NCI-H128 (cell line): Measurements from ENCODE around the gene DAZL.
A peak's percentile ranks its signal among the peaks of the same experiment; 100 is the strongest.

Experiments
- DNase-seq: peaks from one replicate; lab custom pipeline; 2025; ENCODE audit not compliant: unreplicated experiment; lab: John Stamatoyannopoulos, UW

The DAZL gene

DNA sequence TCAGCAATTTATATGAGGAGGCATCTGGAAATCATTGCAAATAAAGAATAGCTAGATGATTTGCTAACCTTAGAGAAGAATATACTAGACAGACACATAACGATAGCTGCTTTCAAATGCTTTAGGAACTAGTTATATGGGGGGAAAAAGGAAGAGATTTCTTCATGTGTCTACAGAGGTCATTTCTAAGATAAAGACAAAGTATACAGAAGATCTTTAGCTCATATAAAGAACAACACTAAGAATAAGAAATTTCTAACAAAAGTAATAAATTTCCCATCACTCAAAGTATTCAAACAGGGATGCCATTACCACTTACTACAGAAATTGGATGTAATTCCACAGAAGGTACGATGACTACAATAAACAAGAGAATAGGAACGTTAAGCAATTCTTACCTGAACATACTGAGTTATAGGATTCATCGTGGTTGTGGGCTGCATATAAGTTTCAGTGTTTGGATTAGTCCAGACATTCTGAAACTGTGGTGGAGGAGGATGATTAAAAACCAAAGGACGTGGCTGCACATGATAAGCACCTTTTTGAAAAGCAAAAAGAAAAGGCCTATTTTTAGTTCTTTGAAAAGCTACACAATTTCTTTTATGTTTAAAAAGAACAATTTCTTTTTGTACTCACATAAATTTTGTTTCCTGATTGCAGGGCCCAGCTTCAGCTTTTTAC lies 8.7 kb downstream of the DAZL start:
- no peak for DNase-seq

DNA sequence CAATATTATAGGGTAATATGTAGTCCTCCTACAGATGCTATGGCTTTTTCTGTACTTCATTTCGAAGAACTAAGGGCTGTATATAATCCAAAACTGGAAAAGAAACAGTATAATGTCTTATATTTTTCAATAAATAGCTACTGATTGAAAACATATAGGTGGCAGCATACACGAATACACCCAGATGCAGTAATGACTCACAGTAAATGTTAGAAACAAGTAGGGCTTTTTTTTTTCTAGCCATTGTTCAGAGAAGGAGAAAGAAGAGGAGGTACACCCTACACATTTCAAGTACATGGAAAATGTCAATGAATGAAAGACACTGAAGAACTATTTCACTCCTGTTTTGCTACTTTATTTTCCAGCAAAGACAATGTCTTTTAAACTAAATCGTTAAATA lies 9.4 kb downstream of the DAZL start:
- no peak for DNase-seq

DNA sequence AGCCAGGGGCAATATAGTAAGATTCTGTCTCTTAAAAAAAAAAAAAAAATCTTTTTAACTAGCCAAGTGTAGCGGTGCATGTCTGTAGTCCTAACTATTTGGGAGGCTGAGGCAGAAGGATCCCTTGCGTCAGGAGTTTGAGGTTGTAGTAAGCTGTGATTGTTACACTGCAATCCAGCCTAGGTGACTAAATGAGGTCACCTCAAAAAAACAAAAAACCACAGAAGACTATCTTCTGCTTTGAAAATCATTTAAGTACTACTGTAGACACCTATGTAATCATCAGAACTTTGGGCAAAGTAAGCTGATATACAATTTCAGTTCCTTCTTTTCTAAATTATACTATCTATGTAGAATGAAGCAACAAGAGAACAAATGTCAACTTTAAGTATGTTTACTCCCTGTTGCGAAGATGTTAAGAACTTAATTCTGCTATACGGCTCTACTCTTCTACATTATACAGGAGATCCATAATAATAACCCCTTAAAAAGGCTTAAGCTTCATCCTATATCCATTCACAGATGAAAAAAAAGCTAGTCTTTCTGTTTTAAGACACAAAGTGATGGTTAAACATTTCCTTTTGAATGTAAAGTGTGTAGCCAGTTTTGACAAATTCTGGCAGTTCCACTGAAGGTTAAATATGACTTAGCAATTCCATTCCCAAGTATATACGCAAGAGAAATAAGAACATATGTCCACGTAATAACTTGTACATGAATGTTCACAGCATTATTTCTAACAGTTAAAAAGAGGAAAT lies 15.2 kb downstream of the DAZL start:
- no peak for DNase-seq

- no peak for DNase-seq
Measured at GRCh38 chr3:16589120-16589519, 16.1 kb downstream of the DAZL start.

GRCh38 chr3:16587681-16588060 lies 17.6 kb downstream of the DAZL start:
- no peak for DNase-seq

DNA sequence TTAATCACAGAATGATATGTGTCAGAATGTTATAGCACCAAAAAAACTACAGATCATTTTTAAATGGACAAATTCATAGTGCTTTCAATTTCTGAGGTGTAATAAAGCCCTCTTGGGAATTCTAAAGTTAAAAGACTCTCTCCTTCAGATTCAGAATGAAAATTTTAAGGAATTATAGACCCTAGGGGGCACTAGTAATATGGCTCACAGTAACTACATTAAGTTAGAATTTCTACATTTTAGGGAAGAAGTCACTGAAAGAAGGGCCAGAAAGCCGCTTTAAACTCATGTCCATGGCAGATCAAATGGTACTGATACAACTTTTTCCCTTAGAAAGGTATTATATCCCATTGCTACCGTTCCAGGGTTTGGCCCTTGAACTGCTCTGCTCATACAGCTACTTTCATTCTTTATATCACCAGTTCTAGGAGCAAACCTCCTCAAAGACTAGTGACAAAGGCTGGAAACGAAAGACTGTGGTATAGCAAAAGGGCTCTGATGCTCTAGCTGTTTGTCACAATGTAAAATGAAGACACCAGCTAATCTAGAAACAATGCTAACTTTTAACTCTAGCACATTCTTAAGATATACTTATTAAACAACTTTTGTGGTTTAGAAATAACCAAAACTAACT lies 18.1 kb downstream of the DAZL start:
- no peak for DNase-seq

GRCh38 chr3:16584880-16585279 lies 20.3 kb downstream of the DAZL start:
- no peak for DNase-seq

DNA sequence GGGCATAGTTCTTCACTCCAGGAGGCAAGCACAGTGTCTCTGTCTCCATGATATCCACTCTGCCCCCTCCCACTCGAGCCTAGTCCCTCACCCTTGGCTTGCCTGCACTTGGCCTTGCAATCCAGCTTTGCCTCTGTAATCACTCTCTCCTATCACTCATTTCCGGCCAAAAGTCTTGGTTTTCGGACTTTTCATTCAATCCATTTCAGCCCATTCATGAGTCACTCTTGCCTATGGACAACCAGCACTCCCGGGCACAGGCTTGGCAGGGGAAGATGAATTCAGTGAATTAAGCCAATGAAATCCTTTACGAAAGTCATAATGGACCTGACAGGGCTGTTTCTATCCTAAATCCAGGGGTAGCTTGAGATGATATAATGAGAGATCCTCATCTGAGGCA lies 21.7 kb downstream of the DAZL start:
- DNase-seq, result no peak

GRCh38 chr3:16570113-16570512 lies 35.1 kb downstream of the DAZL start:
- no peak for DNase-seq

GRCh38 chr3:16568532-16568931 lies 36.7 kb downstream of the DAZL start:
- DNase-seq, result no peak

GRCh38 chr3:16568115-16568514 lies 37.1 kb downstream of the DAZL start:
- DNase-seq, result no peak

DNA sequence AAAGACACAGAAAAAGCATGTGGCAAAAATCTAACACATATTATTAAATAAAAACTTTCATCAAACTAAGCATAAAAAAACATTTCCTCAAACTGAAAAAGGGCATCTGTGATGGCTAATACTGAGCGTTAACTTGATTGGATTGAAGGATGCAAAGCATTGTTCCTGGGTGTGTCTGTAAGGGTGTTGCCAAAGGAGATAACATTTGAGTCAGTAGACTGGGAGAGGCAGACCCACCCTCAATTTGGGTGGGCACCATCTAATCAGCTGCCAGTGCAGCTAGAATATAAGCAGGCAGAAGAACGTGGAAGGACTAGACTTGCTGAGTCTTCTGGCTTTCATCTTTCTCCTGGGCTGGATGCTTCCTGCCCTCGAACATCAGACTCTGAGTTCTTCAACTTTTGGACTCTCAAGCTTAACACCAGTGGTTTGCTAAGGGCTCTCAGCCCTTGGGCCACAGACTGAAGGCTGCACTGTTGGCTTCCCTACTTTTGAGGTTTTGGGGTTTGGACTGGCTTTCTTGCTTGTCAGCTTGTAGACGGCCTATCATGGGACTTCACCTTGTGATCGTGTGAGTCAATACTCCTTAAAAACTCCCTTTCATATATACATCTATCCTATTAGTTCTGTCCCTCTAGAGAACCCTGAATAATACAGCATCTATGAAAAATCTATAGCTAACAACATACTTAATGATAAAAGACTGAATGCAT lies 45.4 kb downstream of the DAZL start:
- DNase-seq, result no peak

- no peak for DNase-seq
Measured at GRCh38 chr3:16554126-16554525, 51.1 kb downstream of the DAZL start.

DNA sequence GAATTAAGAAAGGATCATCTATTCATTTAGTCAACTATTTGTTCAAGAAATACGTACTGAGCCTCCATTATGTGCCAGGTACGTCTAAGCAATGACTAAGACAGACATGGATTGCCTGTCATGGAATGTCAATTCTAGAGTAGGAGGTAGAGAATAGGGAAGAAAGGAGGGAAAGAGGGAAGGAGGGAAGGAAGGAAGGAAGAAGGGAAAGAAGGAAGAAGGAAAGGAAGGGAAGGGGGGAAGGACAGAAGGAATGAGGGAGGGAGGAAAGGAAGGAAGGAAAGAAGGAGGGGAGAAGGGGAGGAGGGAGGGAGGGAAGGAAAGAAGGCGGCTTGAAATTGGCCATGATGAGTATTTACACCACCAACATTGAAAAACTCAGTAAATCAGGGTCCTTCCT lies 52.5 kb downstream of the DAZL start:
- no peak for DNase-seq

GRCh38 chr3:16551342-16551976 lies 53.8 kb downstream of the DAZL start:
- no peak for DNase-seq

DNA sequence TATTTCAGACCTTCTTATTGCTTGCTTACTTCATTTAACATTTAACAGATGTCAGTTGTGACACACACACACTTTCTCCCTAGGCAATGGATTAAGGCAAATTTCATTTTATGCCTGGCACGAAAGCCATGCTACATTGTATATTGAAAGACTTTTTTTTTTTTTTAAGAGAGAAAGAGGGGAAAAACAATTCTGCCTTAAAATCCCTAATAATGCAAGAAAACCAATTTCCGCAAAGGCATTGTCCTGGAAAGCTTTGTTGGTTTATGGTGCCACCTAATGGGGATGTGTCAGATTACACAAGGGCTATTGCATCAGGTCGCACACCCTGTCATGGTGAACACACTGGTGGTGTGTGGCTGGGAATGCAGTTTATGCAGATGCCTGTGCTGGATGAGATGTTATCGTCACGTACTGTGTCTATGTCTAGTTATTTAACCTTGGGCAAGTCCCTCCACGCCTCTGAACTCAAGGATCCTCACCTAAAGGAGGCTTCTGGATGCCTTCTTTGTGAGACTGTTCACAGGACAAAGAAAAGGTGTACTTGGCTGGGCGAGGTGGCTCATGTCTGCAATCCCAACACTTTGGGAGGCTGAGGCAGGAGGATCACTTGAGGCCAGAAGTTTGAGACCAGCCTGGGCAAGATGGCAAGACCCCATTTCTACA lies 54.4 kb downstream of the DAZL start:
- peak; percentile 33 for DNase-seq

GRCh38 chr3:16550305-16550675 lies 54.9 kb downstream of the DAZL start:
- no peak for DNase-seq

DNA sequence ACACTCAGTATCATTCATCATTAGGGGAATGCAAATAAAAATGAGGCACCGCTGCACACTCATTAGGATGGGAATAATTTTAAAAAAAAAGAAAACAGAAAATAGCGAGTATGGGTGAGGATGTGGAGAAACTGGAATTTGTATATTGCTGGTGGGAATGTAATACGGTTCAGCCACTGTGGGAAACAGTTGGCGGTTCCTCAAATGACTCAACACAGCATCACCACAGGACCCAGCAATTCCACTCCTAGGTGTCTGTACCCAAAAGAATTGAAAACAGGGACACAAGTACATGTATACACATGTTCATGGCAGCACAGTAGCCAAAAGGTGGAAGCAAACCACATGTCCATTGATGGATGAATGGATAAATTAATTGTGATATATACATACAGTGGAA lies 56.5 kb downstream of the DAZL start:
- DNase-seq, result no peak

DNA sequence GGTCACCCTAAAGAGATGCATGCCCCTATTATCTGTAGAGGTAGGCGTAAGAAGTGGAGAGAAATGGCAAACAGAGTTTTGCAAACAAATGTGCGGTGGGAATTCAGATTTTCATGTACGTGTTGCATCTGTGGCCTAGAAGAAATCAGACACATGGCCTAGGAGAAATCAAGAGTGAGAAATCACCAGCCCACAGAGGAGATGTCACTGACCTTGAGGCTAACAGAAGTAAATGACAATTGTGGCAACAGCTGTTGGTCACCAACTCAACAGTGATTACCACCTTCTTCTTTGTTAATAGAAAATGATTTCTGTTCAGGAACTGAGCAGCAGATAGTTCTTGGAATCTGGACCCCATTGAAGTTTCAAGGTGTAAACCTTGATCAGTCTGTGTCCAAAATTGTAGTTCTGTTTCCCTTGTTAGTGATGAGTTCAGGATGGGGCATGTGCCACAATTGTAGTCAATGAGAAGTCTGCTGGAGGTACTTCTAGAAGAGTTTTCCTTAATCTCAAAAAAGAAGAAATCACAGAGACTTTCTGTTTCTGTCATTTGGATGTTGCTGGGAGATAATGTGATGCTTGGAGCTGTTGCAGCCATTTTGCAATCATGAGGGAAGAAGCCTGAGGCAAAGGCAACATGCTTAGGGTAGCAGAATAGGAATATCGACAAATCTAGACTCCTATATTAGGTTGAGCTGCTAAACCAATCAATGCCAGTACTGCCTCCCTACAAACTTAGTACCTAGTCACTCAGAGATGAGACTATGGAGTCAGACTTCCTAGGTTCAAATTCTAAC lies 57.5 kb downstream of the DAZL start:
- DNase-seq, result no peak
